22Rv1 (cell line): ENCODE measurements around the gene TNS2.
"Not testable (repeated sequence)": the region's sequence is repeated elsewhere in the genome, so short reads cannot be mapped to it uniquely, and the experiment has no call there.

Experiments used
- H3K27ac ChIP-seq: fragments of 450-650 bp; 2 replicates; pipeline ENCODE4 v1.5.1; 2017
- ZFX ChIP-seq: fragments of 450-650 bp; IDR thresholded peaks from 2 replicates; pipeline ENCODE4 v1.6.1; 2017; ENCODE audit warnings: antibody characterized with exemption, borderline replicate concordance
- TF ChIP-seq, protein P1 (sequence below): fragments of 450-650 bp; IDR thresholded peaks from 2 replicates; pipeline ENCODE4 v1.5.1; 2017; ENCODE audit warnings: mild to moderate bottlenecking

Gene TNS2

DNA sequence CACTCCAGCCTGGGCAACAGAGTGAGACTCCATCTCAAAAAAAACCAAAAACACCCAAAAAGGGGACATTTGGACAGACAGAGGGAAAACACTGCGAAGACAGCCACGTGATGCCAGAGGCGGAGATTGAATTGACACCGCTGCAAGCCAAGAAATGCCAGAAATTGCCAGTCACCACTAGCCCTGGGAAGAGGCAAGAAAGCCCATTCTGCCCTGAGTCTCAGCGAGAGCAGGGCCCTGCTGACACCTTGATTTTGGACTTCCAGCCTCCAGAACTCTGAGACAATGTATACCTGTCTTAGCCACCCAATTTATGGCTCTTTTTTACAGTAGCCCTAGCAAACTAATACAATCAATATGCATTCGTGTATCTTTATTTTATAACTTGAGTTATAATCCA, 40.2 kb downstream of the TNS2 start:
- H3K27ac ChIP-seq, result no peak overlapping the region
- TF ChIP-seq, protein P1, sequence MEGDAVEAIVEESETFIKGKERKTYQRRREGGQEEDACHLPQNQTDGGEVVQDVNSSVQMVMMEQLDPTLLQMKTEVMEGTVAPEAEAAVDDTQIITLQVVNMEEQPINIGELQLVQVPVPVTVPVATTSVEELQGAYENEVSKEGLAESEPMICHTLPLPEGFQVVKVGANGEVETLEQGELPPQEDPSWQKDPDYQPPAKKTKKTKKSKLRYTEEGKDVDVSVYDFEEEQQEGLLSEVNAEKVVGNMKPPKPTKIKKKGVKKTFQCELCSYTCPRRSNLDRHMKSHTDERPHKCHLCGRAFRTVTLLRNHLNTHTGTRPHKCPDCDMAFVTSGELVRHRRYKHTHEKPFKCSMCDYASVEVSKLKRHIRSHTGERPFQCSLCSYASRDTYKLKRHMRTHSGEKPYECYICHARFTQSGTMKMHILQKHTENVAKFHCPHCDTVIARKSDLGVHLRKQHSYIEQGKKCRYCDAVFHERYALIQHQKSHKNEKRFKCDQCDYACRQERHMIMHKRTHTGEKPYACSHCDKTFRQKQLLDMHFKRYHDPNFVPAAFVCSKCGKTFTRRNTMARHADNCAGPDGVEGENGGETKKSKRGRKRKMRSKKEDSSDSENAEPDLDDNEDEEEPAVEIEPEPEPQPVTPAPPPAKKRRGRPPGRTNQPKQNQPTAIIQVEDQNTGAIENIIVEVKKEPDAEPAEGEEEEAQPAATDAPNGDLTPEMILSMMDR, result no peak
- no peak for TF ChIP-seq ZFX

DNA sequence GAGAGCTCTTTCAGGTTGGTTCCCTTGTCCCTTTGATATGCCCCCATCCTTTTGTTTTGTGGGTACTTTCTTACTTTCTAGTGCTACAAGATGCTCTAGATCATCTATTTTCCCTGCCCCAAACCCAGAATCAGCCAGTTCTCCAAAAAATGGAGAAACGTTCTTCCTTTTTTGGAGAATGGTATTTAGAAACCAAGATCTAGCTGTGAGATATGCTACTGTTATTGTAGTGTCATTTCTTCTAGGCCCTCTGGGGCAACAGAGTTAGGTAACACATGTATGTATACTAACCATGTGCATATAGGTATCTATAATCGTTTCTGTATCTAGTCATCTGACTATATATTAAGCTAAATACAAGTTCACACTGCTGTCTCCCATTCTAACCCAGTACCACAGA, 40.7 kb downstream of the TNS2 start:
- no peak for TF ChIP-seq ZFX
- TF ChIP-seq, protein P1, result no peak
- H3K27ac ChIP-seq, result no peak overlapping the region

- H3K27ac ChIP-seq, result no peak overlapping the region
Measured at GRCh38 chr12:53091756-53092155, 41.9 kb downstream of the TNS2 start.

GRCh38 chr12:53093777-53094393, 44.0 kb downstream of the TNS2 start:
- no peak for TF ChIP-seq ZFX
- TF ChIP-seq, protein P1, result no peak

More at GRCh38 chr12:53091756-53092155, 41.9 kb downstream of the TNS2 start:
- no peak for TF ChIP-seq ZFX
- TF ChIP-seq, protein P1, result no peak

GRCh38 chr12:53094394-53094787, 44.5 kb downstream of the TNS2 start:
- no peak overlapping the region for H3K27ac ChIP-seq
- no peak for TF ChIP-seq ZFX
- TF ChIP-seq, protein P1, result no peak

More at GRCh38 chr12:53093777-53094393, 44.0 kb downstream of the TNS2 start:
- H3K27ac ChIP-seq, result no peak overlapping the region

GRCh38 chr12:53094796-53095595, 45.1 kb downstream of the TNS2 start:
- not testable (repeated sequence) for H3K27ac ChIP-seq

GRCh38 chr12:53095596-53095895, 45.7 kb downstream of the TNS2 start:
- not testable (repeated sequence) for H3K27ac ChIP-seq

- TF ChIP-seq ZFX, result no peak
- TF ChIP-seq, protein P1, result no peak
- H3K27ac ChIP-seq, result no peak overlapping the region
Measured at GRCh38 chr12:53096089-53096741, 46.4 kb downstream of the TNS2 start.
